ENCODE results near the gene GSG1L. TPM values are rescaled to one million over a fixed set of nuclear protein-coding genes. Genes with fewer than 3 reads are reported as not detected.

GSG1L gene
- total and polyA plus RNA-seq, 2 of the 13 experiments (the other 11 are each of a cell fraction or from before 2014, with no cell fraction given) = not detected

DNA sequence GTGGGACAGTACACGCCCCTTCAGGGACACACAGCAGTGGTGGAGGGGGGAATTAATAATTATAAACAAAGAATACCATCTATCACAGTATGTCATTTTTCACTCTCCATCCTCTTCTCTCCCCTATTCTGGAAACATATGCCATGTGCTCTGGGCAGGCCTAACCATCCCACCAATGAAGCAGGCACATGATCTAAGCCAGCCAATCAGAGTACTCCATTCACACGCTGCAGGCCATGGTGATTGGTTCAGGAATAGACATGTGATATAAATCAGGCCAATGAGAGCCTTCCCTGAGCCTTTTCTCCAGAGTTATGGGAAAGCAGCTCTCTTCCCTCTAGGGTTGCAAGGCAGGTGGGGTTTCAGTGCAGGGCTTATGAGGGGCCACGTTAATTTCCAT is 36.5 kb downstream of the GSG1L start:
- no peak overlapping the region for H3K4me2 ChIP-seq (ENCODE audit: low read depth, low read length)
- H3K27me3 ChIP-seq (ENCODE audit: control insufficient read depth in 1 of 2, insufficient read depth in 2 of 2, low read length in 2 of 2) = peaks cover 2 to 31% of the 10 kb centered on the region in 2 experiments
- intact Hi-C loops (cut with micrococcal nuclease; ENCODE audit: unreplicated experiment) = no loop called here
- no peak for ATAC-seq
- H3K36me3 ChIP-seq (replicated peaks in 1 of 2; ENCODE audit: control insufficient read depth in 1 of 2, insufficient read depth in 2 of 2, low read length in 2 of 2) = no peaks in the 10 kb centered on the region
- H3K27ac ChIP-seq (ENCODE audit: extremely low read length, insufficient read depth, low read length) = no peak overlapping the region
- H2AFZ ChIP-seq (ENCODE audit: low read length) = no peak overlapping the region
- WGBS (ENCODE audit: low lambda C conversion rate) = 15% methylated on average over 3 of the region's 3 CpGs
- FAIRE-seq = no peak
- TF ChIP-seq ZBTB4 (CRISPR knock-in tag; IDR thresholded peaks at IDR 0.05; ENCODE audit: borderline replicate concordance) (no peak), SOX13 (IDR thresholded peaks at IDR 0.05) (no peak), SOX13 (CRISPR knock-in tag; conservative IDR thresholded peaks at IDR 0.05 in 1 of 2, IDR thresholded peaks at IDR 0.05 in 1 of 2) (no peak), MAFK (conservative IDR thresholded peaks at IDR 0.05 in 1 of 2, IDR thresholded peaks at IDR 0.05 in 1 of 2; ENCODE audit: low read length in 2 of 2) (no peak), HDAC6 (IDR thresholded peaks at IDR 0.05; ENCODE audit: low read depth, low read length) (no peak), SYNCRIP (IDR thresholded peaks at IDR 0.05; ENCODE audit: insufficient read depth, low read depth, low read length) (no peak), NFYB (CRISPR knock-in tag; IDR thresholded peaks at IDR 0.05) (peak; percentile 34; the same call in 1 of the 2 replicates), SP1 (IDR thresholded peaks at IDR 0.05) (no peak), SP1 (CRISPR knock-in tag; IDR thresholded peaks at IDR 0.05) (no peak), NFYC (CRISPR knock-in tag; IDR thresholded peaks at IDR 0.05) (peak; percentile 38; the same call in 1 of the 2 replicates)
- no peaks in the 10 kb centered on the region for H4K20me1 ChIP-seq (ENCODE audit: insufficient read depth, low read length)
- DNase-seq (ENCODE audit: low spot score) = no peak
- no peaks in the 10 kb centered on the region for H3K4me1 ChIP-seq (ENCODE audit: insufficient read depth, low read length)
- CTCF ChIA-PET (ENCODE audit: low intra/inter-chr PET ratio, low total read pairs) = no interaction called here
- in situ Hi-C loops (cut with HindIII; ENCODE audit: extremely low pct_ligation_motif_present, low pct_unique_long_range_greater_than_20kb) = no loop called here
- H3K9ac ChIP-seq (ENCODE audit: insufficient read depth, low read depth, low read length) = no peak overlapping the region
- no peak overlapping the region for H3K4me3 ChIP-seq (replicated peaks in 1 of 3; ENCODE audit: insufficient read depth in 1 of 3, low read depth in 2 of 3, low read length in 3 of 3)
- no peaks in the 10 kb centered on the region for H3K9me3 ChIP-seq (ENCODE audit: low read length)
- H3K79me2 ChIP-seq (ENCODE audit: insufficient read depth, low read length) = no peaks in the 10 kb centered on the region
- no TSS peak for BruUV-seq (replicated peaks)
- POLR2A ChIA-PET = no interaction called here

Measured in HepG2 (cell line).